22Rv1 (cell line): ENCODE measurements around the gene MINDY2.

ENCODE experiments used
- CTCF ChIP-seq: fragments of 450-650 bp; IDR thresholded peaks from 2 replicates; pipeline ENCODE4 v1.5.1; 2017; ENCODE audit warnings: mild to moderate bottlenecking
- ZFX ChIP-seq: fragments of 450-650 bp; IDR thresholded peaks from 2 replicates; pipeline ENCODE4 v1.6.1; 2017; ENCODE audit warnings: antibody characterized with exemption, borderline replicate concordance

GRCh38 chr15:58852347-58852746, 81.2 kb downstream of the MINDY2 start:
- TF ChIP-seq CTCF (0 out of 2 replicates have a peak, but pooled peaks have one; percentile 13), ZFX (no peak)
